ENCODE data around the gene JAG1.

The JAG1 gene

DNA sequence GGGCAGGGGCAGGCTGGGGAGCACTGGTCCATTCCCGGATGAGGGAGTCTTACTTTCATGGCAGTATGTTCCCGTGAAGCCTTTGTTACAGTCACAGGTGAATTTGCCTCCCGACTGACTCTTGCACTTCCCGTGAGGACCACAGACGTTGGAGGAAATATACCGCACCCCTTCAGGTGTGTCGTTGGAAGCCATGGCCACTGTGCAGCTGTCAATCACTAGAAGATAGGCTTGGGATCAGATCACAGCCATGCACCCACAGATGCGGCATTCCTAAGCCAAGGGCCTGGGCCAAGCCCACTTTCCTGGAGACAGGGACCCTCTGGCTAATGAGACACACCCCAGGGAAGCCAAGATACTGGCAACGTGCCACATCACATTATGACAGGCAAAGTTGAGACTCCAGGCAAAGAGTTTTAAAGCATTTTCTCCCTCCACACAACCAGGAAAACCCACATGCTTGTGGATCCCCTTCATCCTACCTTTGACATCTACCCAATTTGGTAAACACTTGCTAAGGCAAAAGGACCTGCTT, 26.8 kb downstream of the JAG1 start:
- TF ChIP-seq EZH2phosphoT487 (IDR thresholded peaks at IDR 0.05; ENCODE audit: borderline replicate concordance, low read length) = no peak
- TF ChIP-seq, protein P1, sequence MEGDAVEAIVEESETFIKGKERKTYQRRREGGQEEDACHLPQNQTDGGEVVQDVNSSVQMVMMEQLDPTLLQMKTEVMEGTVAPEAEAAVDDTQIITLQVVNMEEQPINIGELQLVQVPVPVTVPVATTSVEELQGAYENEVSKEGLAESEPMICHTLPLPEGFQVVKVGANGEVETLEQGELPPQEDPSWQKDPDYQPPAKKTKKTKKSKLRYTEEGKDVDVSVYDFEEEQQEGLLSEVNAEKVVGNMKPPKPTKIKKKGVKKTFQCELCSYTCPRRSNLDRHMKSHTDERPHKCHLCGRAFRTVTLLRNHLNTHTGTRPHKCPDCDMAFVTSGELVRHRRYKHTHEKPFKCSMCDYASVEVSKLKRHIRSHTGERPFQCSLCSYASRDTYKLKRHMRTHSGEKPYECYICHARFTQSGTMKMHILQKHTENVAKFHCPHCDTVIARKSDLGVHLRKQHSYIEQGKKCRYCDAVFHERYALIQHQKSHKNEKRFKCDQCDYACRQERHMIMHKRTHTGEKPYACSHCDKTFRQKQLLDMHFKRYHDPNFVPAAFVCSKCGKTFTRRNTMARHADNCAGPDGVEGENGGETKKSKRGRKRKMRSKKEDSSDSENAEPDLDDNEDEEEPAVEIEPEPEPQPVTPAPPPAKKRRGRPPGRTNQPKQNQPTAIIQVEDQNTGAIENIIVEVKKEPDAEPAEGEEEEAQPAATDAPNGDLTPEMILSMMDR (IDR thresholded peaks at IDR 0.05; ENCODE audit: low read depth, low read length, poor library complexity, severe bottlenecking) = no peak
- Histone ChIP-seq H3K27me3 (ENCODE audit: control insufficient read depth, low read length) (no peaks in the 10 kb centered on the region), H3K36me3 (ENCODE audit: control insufficient read depth, low read length) (no peaks in the 10 kb centered on the region), H3K79me2 (ENCODE audit: control insufficient read depth, low read length) (no peaks in the 10 kb centered on the region), H3K4me3 (ENCODE audit: low read length) (no peak overlapping the region), H3K9me2 (replicated peaks; ENCODE audit: control insufficient read depth, low read length) (no peaks in the 10 kb centered on the region), H4K20me1 (ENCODE audit: control insufficient read depth, insufficient read depth, low read depth, low read length) (no peaks in the 10 kb centered on the region), H3K4me1 (ENCODE audit: control insufficient read depth, low read length) (no peaks in the 10 kb centered on the region), H3K9me3 (ENCODE audit: control insufficient read depth, insufficient read depth, low read length) (no peaks in the 10 kb centered on the region), H3K4me2 (ENCODE audit: low read length) (no peak overlapping the region), H3K27ac (ENCODE audit: low read depth, low read length) (no peak overlapping the region), H3F3A (ENCODE audit: control insufficient read depth, insufficient read depth) (no peaks in the 10 kb centered on the region)

DNA sequence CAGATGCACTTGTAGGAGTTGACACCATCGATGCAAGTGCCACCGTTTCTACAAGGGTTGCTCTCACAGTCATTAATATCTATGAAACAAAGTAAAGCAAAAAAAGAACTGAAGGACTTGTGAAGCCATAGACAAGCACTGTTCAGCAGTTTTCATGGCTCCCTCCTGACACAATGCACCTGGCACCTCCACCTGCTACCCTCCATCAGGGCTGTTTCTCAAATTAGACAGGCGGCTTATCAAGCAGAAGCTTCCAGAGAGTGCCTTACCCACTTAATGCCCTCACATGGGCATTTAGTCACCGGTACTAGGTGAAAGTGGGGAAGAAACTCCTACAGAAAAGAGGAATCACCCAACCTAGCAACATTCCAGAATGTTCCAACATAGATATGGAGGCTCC, 27.8 kb downstream of the JAG1 start:
- Histone ChIP-seq H3K27me3 (ENCODE audit: control insufficient read depth, low read length) (no peaks in the 10 kb centered on the region), H3K27ac (ENCODE audit: low read depth, low read length) (no peak overlapping the region), H3K36me3 (ENCODE audit: control insufficient read depth, low read length) (no peaks in the 10 kb centered on the region), H3K4me3 (ENCODE audit: low read length) (no peak overlapping the region), H3F3A (ENCODE audit: control insufficient read depth, insufficient read depth) (no peaks in the 10 kb centered on the region), H3K9me2 (replicated peaks; ENCODE audit: control insufficient read depth, low read length) (no peaks in the 10 kb centered on the region), H3K9me3 (ENCODE audit: control insufficient read depth, insufficient read depth, low read length) (no peaks in the 10 kb centered on the region), H3K79me2 (ENCODE audit: control insufficient read depth, low read length) (no peaks in the 10 kb centered on the region), H3K4me1 (ENCODE audit: control insufficient read depth, low read length) (no peaks in the 10 kb centered on the region), H4K20me1 (ENCODE audit: control insufficient read depth, insufficient read depth, low read depth, low read length) (no peaks in the 10 kb centered on the region), H3K4me2 (ENCODE audit: low read length) (no peak overlapping the region)
- TF ChIP-seq, protein P1 (IDR thresholded peaks at IDR 0.05; ENCODE audit: low read depth, low read length, poor library complexity, severe bottlenecking) = no peak
- TF ChIP-seq EZH2phosphoT487 (IDR thresholded peaks at IDR 0.05; ENCODE audit: borderline replicate concordance, low read length) = no peak

DNA sequence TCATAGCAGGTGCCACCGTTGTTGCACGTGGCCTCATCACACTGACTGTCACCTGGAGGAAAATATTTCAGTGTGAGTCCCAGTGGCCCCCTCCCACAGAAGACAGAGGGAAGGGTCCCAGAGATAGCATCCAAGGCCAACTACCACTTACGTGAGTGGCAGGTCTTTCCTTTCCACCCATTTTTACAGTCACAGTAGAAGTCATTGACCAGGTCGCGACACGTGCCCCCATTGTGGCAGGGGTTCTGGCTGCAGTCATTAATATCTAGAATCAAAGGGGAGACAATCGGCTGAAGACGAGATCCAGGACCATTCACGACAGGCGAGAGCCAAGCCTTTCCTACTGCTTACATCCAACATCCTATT, 28.6 kb downstream of the JAG1 start:
- Histone ChIP-seq H3K27ac (ENCODE audit: low read depth, low read length) (no peak overlapping the region), H3K79me2 (ENCODE audit: control insufficient read depth, low read length) (no peaks in the 10 kb centered on the region), H3K27me3 (ENCODE audit: control insufficient read depth, low read length) (no peaks in the 10 kb centered on the region), H3K4me1 (ENCODE audit: control insufficient read depth, low read length) (no peaks in the 10 kb centered on the region), H3F3A (ENCODE audit: control insufficient read depth, insufficient read depth) (no peaks in the 10 kb centered on the region), H3K9me2 (replicated peaks; ENCODE audit: control insufficient read depth, low read length) (no peaks in the 10 kb centered on the region), H3K36me3 (ENCODE audit: control insufficient read depth, low read length) (no peaks in the 10 kb centered on the region), H3K4me2 (ENCODE audit: low read length) (no peak overlapping the region), H3K4me3 (ENCODE audit: low read length) (no peak overlapping the region), H4K20me1 (ENCODE audit: control insufficient read depth, insufficient read depth, low read depth, low read length) (no peaks in the 10 kb centered on the region), H3K9me3 (ENCODE audit: control insufficient read depth, insufficient read depth, low read length) (no peaks in the 10 kb centered on the region)
- no peak for TF ChIP-seq EZH2phosphoT487 (IDR thresholded peaks at IDR 0.05; ENCODE audit: borderline replicate concordance, low read length)
- TF ChIP-seq, protein P1 (IDR thresholded peaks at IDR 0.05; ENCODE audit: low read depth, low read length, poor library complexity, severe bottlenecking) = no peak

Measured in DOHH2 (cell line).